GM12872 (cell line): Measurements from ENCODE around the gene PLA2G4B.

Experiments used
- TF ChIP-seq, protein P1 (sequence below): IDR thresholded peaks from 3 replicates; pipeline ENCODE4 v1.5.1; 2011; ENCODE audit warnings: low read depth, mild to moderate bottlenecking, low read length, moderate library complexity; ENCODE audit not compliant: insufficient read depth

PLA2G4B gene

DNA sequence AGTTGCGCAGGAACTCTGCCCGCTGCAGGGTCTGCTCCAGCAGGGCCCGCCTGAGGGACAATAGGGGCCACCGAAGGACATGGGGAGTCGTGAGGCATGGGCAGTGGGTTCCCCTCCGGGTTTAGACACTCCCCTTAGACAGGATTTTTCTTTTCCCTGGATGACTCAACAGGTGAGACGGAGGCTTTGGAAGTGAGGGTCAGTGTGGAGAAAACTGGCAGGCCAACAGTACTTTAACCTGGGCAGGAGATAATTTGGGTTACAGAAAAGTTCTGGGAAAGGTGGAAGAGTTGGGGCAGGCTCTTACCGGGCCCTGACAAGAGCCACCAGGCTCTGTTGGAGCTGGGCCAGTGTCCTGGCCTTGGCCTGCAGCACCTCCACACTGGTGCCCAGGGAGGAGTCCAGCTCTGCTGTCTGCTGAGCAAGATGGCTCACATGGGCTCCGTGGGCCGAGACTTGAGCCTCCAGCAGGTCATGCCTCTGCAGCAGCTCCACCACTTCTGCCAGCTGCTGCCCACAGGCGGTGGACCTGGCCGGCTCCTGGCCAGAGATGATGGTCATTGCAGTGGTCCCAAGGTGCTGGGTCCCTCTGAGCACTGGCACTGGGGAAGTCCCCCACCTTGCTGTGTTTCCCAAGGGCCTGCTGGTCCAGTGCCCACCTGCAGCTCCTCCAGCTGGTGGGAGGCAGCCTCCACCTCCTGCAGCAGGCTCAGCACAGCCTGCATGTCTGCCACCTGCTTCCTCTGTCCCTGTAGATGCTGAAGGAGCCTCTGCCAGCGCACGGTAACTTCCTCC lies 44.2 kb downstream of the PLA2G4B start:
- TF ChIP-seq, protein P1, sequence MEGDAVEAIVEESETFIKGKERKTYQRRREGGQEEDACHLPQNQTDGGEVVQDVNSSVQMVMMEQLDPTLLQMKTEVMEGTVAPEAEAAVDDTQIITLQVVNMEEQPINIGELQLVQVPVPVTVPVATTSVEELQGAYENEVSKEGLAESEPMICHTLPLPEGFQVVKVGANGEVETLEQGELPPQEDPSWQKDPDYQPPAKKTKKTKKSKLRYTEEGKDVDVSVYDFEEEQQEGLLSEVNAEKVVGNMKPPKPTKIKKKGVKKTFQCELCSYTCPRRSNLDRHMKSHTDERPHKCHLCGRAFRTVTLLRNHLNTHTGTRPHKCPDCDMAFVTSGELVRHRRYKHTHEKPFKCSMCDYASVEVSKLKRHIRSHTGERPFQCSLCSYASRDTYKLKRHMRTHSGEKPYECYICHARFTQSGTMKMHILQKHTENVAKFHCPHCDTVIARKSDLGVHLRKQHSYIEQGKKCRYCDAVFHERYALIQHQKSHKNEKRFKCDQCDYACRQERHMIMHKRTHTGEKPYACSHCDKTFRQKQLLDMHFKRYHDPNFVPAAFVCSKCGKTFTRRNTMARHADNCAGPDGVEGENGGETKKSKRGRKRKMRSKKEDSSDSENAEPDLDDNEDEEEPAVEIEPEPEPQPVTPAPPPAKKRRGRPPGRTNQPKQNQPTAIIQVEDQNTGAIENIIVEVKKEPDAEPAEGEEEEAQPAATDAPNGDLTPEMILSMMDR, result no peak

- TF ChIP-seq, protein P1, result no peak
Observed at GRCh38 chr15:41883484-41883825, 44.8 kb downstream of the PLA2G4B start.

GRCh38 chr15:41884458-41884857 lies 45.8 kb downstream of the PLA2G4B start:
- TF ChIP-seq, protein P1, result no peak

- TF ChIP-seq, protein P1, result no peak
Observed at GRCh38 chr15:41885321-41885720, 46.7 kb downstream of the PLA2G4B start.

DNA sequence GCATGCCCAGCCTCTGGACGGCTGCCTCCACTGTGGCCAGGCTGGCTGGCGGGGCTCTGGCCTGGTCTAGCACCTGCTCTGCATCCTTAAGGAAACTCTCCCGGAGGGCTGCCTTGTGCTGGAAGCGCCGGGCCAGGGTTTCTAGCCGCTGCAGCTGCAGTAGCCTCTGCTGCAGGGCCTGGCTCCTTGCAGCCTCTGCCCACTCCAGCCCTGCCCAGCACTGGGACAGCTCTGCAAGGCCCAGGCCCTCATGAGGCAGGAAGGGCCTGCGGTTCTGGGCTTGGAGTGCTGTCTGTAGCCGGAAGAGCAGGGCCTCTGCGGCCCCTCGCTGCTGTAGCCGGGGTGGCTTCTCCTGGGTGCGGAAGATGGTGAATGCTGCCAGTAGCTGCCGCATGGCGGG lies 47.2 kb downstream of the PLA2G4B start:
- TF ChIP-seq, protein P1, result no peak

DNA sequence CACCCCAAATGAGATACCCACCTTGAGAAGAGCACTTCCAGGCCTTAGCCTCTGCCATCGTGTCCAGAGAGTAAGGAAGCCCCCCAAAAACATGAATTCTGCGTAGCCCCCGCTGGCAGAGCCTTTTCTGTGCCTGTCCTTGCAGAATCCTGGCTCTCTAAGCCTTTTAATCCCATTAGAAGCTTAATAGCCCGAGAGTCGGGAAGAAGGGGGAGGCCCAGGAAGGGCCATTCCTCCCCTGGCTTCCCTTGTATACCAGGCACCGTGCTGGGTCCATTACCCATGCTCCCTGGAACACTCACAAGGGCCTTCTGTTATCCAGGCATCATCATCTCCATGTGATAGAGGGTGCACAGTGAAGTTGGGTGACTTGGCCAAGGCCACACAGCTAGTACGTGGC lies 48.1 kb downstream of the PLA2G4B start:
- TF ChIP-seq, protein P1, result no peak

DNA sequence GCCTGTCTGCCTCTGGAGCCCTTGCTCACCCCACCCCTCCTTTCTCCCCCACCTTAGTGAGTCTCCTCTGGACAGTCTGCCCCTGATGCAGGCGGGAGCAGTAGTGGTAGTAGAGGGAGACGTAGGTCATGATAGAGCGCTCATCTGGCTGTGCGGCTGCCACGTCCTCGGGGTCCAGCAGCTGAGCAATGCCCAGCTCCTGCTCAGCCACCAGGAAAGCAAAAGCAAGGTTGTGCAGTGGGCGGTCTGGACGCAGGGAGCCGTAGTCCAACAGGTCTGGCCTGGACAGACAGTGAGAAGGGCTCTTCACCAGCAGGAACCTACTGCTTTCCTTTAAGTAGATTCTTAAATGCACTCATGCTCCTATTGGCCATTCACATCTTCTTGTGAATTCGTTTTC lies 48.5 kb downstream of the PLA2G4B start:
- TF ChIP-seq, protein P1, result no peak
